ENCODE measurements around the gene YEATS4. TPM values are rescaled to one million over a fixed set of nuclear protein-coding genes. Genes with fewer than 3 reads are reported as not detected.

Gene YEATS4
- total and polyA plus RNA-seq, 4 donors: 9.9 to 23.8 (median 15.5) TPM

DNA sequence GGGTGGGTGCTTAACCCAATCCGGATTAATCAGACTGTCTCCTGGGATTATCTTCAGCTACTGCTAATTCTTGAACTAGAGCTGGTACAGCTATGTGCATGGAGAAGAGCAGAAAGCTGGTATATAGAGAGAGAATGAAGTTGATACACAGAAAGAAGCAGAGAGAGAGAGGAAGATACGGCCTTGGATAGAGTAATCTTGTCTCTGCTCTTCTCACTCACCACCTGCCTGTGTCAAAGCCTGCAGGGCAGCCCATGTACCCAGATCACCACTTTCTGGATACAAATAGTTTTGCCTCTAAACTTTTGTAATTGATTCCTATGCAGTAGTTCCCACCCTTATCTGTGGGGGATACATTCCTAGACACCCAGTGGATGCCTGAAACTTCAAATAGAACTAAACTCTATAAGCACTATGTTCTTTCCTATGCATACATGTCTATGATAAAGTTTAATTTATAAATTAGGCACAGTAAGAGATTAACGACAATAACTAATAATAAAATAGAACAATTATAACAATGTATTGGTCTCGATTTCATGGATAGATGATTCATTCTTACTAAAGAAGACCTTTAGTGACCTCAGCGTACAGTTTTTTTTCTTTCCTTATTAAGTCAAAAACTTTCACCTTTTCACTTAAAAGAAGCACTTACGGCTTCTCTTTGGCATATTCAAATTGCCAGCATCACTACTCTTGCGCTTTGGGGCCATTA, 45.5 kb downstream of the YEATS4 start:
- H3K9me3 ChIP-seq (ENCODE audit: control insufficient read depth in 4 of 4, low read length in 3 of 4): no peaks in the 10 kb centered on the region
- WGBS: 88% methylated on average over 7 of the region's 7 CpGs
- H3K4me1 ChIP-seq (ENCODE audit: control insufficient read depth in 4 of 4, insufficient read depth in 4 of 4, low read length in 3 of 4): no peaks in the 10 kb centered on the region
- H3K36me3 ChIP-seq (ENCODE audit: control insufficient read depth in 4 of 4, insufficient read depth in 3 of 4, low read depth in 1 of 4, low read length in 3 of 4): no peaks in the 10 kb centered on the region
- no peak overlapping the region for H3K9ac ChIP-seq (ENCODE audit: low read depth in 1 of 2, low read length in 2 of 2)
- H3K27ac ChIP-seq (ENCODE audit: low read depth in 1 of 2, low read length in 2 of 2): no peak overlapping the region
- DNase-seq (ENCODE audit: low spot score): no peak
- H3K27me3 ChIP-seq (ENCODE audit: control insufficient read depth in 4 of 4, insufficient read depth in 4 of 4, low read length in 3 of 4): no peaks in the 10 kb centered on the region
- TF ChIP-seq, protein P1, sequence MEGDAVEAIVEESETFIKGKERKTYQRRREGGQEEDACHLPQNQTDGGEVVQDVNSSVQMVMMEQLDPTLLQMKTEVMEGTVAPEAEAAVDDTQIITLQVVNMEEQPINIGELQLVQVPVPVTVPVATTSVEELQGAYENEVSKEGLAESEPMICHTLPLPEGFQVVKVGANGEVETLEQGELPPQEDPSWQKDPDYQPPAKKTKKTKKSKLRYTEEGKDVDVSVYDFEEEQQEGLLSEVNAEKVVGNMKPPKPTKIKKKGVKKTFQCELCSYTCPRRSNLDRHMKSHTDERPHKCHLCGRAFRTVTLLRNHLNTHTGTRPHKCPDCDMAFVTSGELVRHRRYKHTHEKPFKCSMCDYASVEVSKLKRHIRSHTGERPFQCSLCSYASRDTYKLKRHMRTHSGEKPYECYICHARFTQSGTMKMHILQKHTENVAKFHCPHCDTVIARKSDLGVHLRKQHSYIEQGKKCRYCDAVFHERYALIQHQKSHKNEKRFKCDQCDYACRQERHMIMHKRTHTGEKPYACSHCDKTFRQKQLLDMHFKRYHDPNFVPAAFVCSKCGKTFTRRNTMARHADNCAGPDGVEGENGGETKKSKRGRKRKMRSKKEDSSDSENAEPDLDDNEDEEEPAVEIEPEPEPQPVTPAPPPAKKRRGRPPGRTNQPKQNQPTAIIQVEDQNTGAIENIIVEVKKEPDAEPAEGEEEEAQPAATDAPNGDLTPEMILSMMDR (IDR thresholded peaks at IDR 0.05; ENCODE audit: low read depth, low read length, missing input control): no peak
- TF ChIP-seq, protein P2, sequence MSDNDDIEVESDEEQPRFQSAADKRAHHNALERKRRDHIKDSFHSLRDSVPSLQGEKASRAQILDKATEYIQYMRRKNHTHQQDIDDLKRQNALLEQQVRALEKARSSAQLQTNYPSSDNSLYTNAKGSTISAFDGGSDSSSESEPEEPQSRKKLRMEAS (IDR thresholded peaks at IDR 0.05): no peak
- TF ChIP-seq, protein P3, sequence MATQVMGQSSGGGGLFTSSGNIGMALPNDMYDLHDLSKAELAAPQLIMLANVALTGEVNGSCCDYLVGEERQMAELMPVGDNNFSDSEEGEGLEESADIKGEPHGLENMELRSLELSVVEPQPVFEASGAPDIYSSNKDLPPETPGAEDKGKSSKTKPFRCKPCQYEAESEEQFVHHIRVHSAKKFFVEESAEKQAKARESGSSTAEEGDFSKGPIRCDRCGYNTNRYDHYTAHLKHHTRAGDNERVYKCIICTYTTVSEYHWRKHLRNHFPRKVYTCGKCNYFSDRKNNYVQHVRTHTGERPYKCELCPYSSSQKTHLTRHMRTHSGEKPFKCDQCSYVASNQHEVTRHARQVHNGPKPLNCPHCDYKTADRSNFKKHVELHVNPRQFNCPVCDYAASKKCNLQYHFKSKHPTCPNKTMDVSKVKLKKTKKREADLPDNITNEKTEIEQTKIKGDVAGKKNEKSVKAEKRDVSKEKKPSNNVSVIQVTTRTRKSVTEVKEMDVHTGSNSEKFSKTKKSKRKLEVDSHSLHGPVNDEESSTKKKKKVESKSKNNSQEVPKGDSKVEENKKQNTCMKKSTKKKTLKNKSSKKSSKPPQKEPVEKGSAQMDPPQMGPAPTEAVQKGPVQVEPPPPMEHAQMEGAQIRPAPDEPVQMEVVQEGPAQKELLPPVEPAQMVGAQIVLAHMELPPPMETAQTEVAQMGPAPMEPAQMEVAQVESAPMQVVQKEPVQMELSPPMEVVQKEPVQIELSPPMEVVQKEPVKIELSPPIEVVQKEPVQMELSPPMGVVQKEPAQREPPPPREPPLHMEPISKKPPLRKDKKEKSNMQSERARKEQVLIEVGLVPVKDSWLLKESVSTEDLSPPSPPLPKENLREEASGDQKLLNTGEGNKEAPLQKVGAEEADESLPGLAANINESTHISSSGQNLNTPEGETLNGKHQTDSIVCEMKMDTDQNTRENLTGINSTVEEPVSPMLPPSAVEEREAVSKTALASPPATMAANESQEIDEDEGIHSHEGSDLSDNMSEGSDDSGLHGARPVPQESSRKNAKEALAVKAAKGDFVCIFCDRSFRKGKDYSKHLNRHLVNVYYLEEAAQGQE (IDR thresholded peaks at IDR 0.05): no peak
- TF ChIP-seq HNF4A (conservative IDR thresholded peaks at IDR 0.05) (no peak), FOXA2 (IDR thresholded peaks at IDR 0.05) (no peak), YY1 (IDR thresholded peaks at IDR 0.05) (no peak), EGR1 (IDR thresholded peaks at IDR 0.05; ENCODE audit: low read depth in 2 of 2) (no peak), RXRA (IDR thresholded peaks at IDR 0.05) (no peak), RAD21 (IDR thresholded peaks at IDR 0.05) (no peak), FOXA1 (IDR thresholded peaks at IDR 0.05) (no peak)
- TF ChIP-seq, protein P4, sequence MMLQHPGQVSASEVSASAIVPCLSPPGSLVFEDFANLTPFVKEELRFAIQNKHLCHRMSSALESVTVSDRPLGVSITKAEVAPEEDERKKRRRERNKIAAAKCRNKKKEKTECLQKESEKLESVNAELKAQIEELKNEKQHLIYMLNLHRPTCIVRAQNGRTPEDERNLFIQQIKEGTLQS (IDR thresholded peaks at IDR 0.05): no peak
- no peak overlapping the region for H3K4me3 ChIP-seq (ENCODE audit: low read depth in 1 of 3, low read length in 3 of 3)

DNA sequence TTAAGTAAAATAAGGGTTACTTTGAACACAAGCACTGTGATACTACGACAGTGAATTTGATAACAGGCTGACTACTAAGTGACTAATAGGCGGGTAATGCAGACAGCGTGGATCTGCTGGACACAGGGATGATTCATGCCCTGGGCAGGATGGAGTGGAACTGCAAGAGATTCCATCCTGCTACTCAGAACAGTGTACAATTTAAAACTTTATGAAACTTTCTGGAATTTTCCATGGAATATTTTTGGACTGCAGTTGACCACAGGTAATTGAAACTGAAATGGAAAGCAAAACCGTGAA, 46.0 kb downstream of the YEATS4 start:
- Histone ChIP-seq H3K4me1 (ENCODE audit: control insufficient read depth in 4 of 4, insufficient read depth in 4 of 4, low read length in 3 of 4) (no peaks in the 10 kb centered on the region), H3K36me3 (ENCODE audit: control insufficient read depth in 4 of 4, insufficient read depth in 3 of 4, low read depth in 1 of 4, low read length in 3 of 4) (no peaks in the 10 kb centered on the region), H3K9me3 (ENCODE audit: control insufficient read depth in 4 of 4, low read length in 3 of 4) (no peaks in the 10 kb centered on the region), H3K27ac (ENCODE audit: low read depth in 1 of 2, low read length in 2 of 2) (no peak overlapping the region), H3K9ac (ENCODE audit: low read depth in 1 of 2, low read length in 2 of 2) (no peak overlapping the region), H3K4me3 (ENCODE audit: low read depth in 1 of 3, low read length in 3 of 3) (no peak overlapping the region), H3K27me3 (ENCODE audit: control insufficient read depth in 4 of 4, insufficient read depth in 4 of 4, low read length in 3 of 4) (no peaks in the 10 kb centered on the region)
- DNase-seq (ENCODE audit: low spot score): no peak
- TF ChIP-seq RAD21 (IDR thresholded peaks at IDR 0.05) (no peak), JUND (IDR thresholded peaks at IDR 0.05) (peak in 1 of 2 donors; percentile 31)
- 87% methylated on average over 4 of the region's 4 CpGs for WGBS

DNA sequence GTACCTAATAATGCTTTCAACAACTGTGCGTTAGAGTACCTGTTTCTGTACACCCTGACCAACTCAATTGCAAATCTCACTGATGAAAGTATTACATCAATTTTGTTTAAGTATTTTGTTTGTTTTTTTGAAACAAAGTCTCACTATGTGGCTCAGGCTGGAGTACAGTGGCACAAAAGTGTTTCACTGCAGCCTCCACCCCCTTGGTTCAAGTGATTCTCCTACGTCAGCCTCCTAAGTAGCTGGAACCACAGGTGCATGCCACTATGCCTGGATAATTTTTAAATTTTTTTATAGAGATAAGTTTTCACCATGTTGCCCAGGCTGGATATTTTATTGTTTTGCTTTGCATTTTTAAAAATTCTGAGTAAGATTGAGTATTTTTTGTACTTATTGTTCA, 46.7 kb downstream of the YEATS4 start:
- no peak for DNase-seq (ENCODE audit: low spot score)
- TF ChIP-seq, protein P1 (IDR thresholded peaks at IDR 0.05; ENCODE audit: low read depth, low read length, missing input control): no peak
- TF ChIP-seq FOXA1 (IDR thresholded peaks at IDR 0.05) (no peak), HNF4G (IDR thresholded peaks at IDR 0.05) (no peak), YY1 (IDR thresholded peaks at IDR 0.05) (no peak), RAD21 (IDR thresholded peaks at IDR 0.05) (no peak), FOXA2 (IDR thresholded peaks at IDR 0.05) (no peak), TAF1 (conservative IDR thresholded peaks at IDR 0.05) (no peak), SP1 (IDR thresholded peaks at IDR 0.05) (no peak), EGR1 (IDR thresholded peaks at IDR 0.05; ENCODE audit: low read depth in 2 of 2) (no peak), JUND (IDR thresholded peaks at IDR 0.05) (no peak), NR2F2 (IDR thresholded peaks at IDR 0.05) (no peak), HNF4A (conservative IDR thresholded peaks at IDR 0.05) (no peak)
- TF ChIP-seq, protein P5, sequence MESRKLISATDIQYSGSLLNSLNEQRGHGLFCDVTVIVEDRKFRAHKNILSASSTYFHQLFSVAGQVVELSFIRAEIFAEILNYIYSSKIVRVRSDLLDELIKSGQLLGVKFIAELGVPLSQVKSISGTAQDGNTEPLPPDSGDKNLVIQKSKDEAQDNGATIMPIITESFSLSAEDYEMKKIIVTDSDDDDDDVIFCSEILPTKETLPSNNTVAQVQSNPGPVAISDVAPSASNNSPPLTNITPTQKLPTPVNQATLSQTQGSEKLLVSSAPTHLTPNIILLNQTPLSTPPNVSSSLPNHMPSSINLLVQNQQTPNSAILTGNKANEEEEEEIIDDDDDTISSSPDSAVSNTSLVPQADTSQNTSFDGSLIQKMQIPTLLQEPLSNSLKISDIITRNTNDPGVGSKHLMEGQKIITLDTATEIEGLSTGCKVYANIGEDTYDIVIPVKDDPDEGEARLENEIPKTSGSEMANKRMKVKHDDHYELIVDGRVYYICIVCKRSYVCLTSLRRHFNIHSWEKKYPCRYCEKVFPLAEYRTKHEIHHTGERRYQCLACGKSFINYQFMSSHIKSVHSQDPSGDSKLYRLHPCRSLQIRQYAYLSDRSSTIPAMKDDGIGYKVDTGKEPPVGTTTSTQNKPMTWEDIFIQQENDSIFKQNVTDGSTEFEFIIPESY (IDR thresholded peaks at IDR 0.05): no peak
- TF ChIP-seq, protein P4 (IDR thresholded peaks at IDR 0.05): no peak
- H3K4me1 ChIP-seq (ENCODE audit: control insufficient read depth in 4 of 4, insufficient read depth in 4 of 4, low read length in 3 of 4): no peaks in the 10 kb centered on the region
- no peak overlapping the region for H3K9ac ChIP-seq (ENCODE audit: low read depth in 1 of 2, low read length in 2 of 2)
- H3K4me3 ChIP-seq (ENCODE audit: low read depth in 1 of 3, low read length in 3 of 3): no peak overlapping the region
- no peaks in the 10 kb centered on the region for H3K36me3 ChIP-seq (ENCODE audit: control insufficient read depth in 4 of 4, insufficient read depth in 3 of 4, low read depth in 1 of 4, low read length in 3 of 4)
- no peaks in the 10 kb centered on the region for H3K27me3 ChIP-seq (ENCODE audit: control insufficient read depth in 4 of 4, insufficient read depth in 4 of 4, low read length in 3 of 4)
- H3K27ac ChIP-seq (ENCODE audit: low read depth in 1 of 2, low read length in 2 of 2): no peak overlapping the region
- WGBS: 94% methylated on average over 2 of the region's 2 CpGs
- no peaks in the 10 kb centered on the region for H3K9me3 ChIP-seq (ENCODE audit: control insufficient read depth in 4 of 4, low read length in 3 of 4)

Data from liver (tissue), 9 donors.